GM19193 (cell line): Measurements from ENCODE around the gene PITX1.

Experiments
- POLR2A ChIP-seq: IDR thresholded peaks from 4 replicates; pipeline ENCODE4 v1.6.1; 2011; ENCODE audit not compliant: insufficient read depth, insufficient read length; ENCODE audit errors: extremely low read depth

PITX1 gene

DNA sequence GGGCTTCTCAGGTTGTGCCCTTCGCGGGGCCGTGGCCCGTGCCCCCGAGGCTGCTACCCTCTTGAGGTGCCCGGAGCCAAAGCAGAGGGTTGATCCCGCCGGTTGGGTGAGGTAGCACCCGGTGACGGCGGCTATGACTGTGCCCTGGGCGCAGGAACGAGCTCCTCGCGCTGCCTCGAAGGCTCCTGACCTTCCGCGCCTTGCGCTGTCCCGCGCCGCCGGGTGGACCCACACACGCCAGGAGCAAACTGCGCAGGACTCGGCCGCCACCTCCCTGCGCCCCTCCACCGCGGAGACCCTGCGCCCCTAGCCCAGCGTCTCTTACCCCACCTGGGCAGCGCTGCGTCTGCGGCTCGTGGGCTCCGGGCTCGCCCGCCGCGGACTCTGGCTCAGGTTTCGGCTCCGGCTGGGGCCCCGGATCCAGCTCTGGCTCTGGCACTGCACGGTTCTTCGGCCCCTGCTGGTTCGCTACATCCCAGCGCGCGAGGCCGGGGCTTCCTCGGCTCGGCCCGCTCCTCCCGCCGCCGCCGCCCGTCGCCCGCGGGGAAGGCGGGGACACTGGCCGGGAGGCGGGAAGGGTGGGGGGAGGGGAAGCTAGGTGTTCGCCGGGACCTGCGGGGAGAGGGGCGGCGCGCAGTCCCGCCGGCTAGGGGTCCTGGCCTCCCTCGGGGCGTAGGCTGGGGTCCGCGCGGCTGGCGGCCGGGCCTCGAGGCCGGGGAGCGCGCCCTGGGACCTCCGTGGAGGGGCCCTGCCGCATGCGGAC lies 5.4 kb upstream of the PITX1 start:
- no peak for TF ChIP-seq POLR2A

DNA sequence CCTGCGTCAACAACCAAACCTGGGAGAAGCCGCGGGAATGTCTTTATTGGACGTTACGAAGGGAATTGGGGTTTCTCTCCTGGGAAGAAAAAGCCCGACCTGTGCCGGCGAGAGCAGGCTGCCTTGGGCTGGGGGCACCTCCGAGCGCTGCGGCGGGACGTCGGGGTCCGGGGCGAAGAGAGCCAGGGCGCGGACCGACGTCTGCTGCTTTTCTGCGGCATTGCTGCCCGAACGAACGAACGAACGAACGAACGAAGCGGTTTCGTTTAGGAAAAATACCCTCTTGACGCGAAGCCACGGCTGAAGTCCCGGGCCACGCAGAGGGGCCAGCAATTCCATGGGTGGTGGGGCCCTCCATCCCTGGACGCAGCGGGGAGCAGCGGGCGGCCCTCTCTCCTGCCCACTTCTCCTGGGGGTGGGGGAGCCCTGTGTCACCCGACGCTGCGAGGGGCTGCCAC lies 4.8 kb upstream of the PITX1 start:
- TF ChIP-seq POLR2A = no peak

DNA sequence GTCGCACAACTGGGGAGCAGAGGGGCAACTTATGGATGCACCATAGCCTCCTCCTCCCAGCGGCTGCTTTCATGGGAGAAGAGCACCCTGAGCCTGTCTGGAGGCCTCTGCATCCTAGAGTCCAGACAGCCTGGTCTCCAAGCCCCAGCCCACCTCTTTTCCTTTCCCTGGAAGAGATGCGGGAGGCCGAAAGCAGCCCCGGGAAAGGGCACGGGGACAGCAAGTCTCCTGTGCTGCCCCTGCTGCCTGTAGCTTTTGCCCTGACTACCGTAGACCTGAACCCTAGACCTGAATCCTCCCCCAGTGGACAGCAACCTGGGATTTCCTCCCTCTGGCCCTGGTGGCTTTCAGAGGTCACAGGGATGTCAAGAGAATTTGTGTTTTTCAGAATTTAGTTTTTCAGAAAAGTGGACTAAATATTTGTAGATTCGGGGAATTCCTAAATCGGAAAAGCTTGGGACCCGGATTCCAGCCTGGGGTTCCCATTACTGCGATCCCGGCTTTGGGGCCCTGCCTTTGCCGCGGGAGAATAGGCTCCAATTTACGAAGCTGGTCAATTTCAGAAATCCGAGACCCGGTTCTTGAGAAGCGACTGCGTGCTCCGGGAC lies 4.3 kb upstream of the PITX1 start:
- TF ChIP-seq POLR2A = no peak

DNA sequence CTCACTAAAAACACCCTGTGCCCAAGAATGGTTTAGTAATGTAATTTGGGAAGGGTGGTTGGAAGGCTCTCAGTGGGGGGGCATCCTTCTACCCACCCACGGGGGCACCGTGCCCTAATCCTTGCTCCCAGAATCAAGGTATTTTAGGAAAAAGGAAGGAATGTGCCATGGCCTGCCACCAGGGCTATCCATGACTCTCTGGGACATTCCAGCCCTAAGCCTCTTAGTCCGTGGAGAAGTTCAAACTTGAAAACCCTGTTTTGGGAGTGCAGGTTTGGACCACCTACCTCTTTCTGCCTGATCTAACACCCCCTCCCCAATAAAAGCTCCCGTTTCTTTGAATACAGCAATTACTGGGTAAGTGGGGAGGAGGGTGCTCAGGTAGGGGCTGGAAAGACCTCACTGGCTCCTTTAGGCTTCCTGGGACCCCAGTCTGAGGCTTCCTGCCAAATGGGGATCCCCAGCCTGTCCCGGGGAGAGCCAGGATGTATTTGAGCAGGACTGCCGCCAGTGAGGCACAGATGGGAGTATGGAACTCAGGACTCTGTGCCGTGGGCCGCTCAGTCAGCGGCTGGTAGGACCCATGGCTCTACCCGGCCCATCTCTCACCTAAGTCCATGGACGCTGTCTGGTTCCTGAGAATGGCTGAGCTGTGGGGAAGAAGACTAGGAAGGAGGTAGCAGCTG lies 3.6 kb upstream of the PITX1 start:
- TF ChIP-seq POLR2A = no peak

DNA sequence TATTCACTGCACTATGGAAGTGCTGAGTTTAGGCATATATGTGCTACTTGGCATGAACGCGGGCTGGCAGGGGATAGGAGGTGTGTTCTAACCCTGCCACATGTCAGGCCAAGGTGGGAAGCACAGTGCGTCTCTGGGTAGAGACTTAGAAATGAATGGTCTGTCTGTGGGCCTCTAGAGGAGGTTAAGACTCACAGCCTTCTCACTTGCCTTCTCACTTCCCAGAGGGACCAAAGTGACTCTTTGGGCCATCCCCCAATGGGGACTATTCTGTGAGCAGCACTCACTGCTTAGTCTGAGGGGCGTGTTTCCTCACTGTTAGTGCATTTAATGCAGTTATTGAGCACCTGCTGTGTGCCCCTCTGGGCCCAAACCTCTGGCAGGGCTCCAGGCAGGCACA lies 2.4 kb upstream of the PITX1 start:
- TF ChIP-seq POLR2A = no peak

DNA sequence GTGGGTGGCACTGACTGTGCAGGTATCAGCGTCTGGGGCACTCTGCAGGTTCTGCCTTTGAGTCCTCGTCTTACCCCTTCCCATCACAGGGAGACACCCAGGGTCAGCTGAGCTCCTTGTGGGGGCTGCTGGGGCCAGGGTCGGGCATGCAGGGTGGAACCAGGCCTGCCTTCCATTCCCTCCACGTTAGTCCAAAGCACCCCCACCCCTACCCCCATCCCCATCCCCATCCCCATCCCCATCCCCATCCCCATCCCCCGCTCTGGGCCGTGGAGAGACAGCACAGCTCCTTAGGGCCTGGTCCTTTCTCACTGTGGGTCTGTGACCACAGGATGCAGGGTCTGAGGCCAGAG lies 1.6 kb upstream of the PITX1 start:
- no peak for TF ChIP-seq POLR2A

DNA sequence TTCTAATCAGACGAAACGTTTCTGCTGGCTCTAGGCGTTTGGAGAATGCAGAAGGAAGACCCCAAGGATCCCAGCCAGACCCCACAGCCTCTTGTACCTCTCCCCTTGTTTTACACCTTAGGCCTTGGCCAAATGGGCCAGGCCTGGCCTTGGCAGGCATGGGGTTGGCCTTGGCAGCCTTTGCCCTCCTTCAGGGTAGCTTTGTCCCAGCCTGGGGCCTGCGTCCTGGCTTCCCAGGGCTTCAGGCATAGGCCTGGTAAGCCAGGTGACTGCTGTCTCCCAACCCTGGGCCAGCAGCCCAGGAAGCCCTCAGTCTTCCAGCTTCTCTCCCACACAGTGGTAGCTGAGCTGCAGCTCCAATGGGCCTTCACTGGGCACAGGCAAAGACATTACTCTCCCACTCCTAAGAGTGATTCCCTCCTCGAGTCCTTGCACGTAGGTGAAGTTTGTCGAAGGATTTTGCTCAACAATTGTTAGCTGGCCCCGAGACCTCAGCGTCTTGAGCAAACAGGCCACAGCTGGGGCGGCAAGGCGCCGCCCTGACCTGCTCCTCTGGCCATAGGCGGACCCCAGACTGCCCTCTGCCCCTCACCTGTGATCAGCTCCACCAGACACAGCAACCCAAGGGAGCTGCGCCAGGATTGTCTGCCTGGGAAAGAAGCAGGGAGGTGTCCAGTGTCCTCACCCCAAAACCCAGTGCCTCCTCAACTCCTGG lies 1.1 kb upstream of the PITX1 start:
- TF ChIP-seq POLR2A = no peak

DNA sequence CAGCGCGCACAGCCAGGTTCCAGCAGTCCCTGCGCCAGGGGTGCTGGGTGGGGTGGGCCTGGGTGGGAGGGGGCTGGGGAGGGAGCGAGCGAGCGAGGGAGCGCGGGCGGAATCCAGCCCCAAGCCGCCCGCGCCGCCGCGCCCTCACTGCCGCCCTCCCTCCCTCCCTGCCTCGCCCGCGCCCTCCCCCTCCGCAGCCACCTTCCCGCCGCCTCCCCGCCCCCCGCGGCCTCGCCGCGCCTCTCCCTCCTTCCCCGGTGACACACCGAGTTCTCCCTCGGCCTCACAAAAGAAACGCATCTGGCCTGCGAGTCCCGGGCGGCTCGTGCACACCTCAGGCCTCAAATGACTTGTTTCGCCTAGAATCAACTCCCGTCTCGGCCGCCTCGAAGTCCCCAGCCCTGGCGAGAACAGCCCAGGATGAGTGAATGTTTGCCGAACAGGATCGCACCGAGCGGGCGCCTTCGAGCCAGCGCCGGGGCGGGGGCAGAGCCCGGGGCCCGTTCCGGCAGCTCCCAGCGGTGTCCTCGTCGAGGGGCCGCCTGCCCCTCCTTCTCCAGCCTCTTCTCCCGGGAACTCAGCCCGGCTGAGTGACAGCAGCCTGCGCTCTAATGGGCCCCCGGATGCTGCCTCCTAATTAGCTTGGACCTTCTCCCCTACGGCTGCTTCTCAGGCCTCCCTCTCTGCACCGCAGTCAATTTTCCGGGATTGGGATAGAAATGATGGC lies 371 bp upstream of the PITX1 start:
- no peak for TF ChIP-seq POLR2A

DNA sequence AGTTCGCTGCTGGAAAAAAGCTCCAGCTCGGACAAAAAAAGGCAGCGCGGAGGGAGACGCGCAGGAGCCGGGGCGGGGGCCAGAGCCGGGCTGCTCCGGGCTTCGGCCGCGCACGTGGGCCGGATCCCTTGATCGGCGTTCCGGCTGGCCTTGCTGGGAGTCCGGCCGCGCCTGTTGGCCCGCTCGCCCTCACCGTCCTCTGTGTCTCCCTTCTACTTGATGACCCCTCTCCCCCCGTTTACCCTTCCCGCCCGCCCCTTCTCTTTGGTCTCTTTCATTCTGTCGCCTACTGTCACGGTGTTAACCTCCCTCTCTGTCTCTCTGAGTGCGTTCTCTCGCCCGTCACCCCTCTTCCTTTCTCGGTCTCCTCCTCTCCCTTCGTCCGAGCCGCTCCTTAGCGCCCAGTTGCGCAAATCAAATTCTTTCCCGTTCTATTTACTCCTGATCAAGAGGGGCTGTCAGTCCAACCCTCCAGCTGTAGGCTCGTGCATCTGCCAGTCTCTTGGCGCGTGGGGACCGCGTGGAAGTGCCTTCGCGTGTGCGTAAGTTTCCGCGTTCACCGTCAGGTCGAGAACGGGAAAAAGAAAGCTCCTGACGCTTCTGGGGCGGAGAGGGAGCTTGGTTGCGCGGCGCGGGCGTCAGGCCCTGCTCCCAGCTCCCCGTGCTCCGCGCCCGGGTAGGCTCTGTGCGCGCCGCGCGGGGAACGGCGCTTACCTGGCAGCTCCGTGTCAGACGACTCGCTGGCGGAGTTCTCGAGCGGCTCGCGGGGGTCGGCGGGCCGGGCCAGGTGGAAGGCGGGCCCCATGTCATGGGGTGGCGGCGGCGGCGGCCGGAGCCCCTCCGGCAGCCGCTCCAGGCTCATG lies 798 bp downstream of the PITX1 start:
- peak; percentile 23 for TF ChIP-seq POLR2A

DNA sequence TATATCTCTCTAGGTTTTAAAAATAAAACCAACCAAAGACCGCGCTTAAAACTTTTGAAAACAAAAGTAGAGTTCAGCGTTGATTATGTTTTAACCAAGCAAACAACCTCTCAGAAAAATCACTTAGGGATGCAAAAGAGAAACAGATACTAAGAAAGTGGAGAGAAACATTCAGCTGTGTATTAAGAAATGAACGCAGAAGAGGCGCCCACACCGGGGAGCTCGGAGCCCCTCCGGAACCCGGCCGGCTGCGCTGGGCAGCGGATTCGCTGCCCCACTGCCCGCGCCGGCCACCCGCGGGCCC lies 1.4 kb downstream of the PITX1 start:
- TF ChIP-seq POLR2A = no peak

DNA sequence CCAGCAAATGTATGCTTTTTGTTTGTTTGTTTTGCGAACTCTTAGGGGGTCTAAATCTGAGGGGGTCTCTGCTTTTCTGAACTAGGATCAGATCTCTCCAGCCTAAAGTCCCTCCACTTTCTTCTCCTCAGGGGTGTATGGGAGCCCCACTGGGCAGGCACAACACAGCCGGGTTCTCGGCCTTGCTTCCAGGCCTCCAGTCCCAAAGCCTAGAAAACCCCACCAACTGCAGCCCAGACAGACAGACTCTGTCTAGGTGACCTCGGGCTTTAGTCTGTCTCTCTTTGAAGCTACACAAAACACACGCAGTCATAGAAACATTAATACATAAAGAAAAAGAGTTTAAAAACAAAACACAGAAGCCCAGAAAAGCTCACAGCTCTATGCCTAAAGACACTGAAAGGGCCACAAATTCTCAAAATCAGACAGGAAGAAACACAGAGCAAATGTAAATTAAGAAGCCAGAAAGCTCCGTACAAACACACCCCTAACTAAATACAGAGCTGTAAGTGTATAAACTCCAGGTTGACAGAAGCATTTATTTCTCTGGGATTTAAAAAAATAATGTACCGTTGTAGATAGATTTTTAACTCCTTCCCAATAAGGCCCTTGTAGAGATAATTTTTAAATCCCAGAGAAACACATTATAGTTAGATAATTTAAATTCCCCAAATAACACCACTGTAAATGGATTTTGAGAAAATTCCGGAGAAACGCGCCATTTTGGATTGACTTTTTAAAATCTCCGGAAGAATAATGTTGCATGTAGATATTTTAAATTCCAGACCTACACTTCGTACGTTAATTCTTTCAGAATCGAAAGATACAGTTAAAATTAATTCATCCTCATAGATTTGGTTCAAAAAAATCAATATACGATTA lies 2.0 kb downstream of the PITX1 start:
- TF ChIP-seq POLR2A = no peak

DNA sequence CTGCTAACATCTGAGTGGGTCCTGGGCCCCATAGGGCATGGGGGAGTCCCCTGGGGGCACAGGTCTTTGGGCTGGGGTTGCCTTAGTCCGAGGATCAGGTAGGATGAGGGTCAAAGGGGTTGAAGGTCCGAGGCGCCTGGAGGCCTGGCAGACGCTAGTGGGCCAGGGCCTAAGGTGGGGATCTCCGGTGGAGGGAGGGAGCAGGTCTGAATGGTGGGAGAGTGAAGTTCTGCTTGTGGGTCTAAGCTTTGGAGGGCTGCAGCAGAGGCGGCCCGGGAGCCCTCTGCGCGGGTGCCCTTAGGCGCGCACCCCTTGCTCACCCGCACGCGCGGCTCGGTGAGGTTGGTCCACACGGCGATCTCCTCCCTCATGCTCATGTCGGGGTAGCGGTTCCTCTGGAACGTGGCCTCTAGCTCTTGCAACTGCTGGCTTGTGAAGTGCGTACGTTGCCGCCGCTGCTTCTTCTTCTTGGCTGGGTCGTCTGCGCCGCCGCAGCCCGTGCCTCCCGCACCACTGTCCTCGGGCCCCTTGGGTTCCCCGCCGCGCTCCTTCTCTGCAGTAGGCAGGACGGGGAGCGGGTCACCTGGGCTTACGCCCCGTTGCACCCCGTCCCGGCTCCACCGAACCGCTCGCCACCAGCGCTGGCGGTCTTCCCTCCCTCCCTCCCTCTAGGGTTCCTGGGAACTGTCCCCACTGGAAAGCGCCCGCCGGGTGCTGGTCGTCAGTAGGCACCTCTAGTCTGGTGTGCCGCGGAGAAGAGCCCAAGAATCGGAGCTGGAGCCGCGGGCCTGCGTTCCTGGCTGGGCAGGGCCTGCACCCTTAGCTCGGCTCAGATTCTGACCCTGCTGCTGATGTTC lies 2.8 kb downstream of the PITX1 start:
- TF ChIP-seq POLR2A = no peak
